HCT116 (cell line): ENCODE data around the gene THSD4.

Source experiments
- CEBPB ChIP-seq: IDR thresholded peaks from 2 replicates; pipeline ENCODE4 v1.6.1; 2012; ENCODE audit warnings: low read depth
- ELF1 ChIP-seq: IDR thresholded peaks from 2 replicates; pipeline ENCODE4 v1.6.1; 2012; ENCODE audit warnings: low read depth, borderline replicate concordance
- EZH2 ChIP-seq: fragments of 200-600 bp; sonication (generic); IDR thresholded peaks from 2 replicates; pipeline ENCODE4 v1.6.1; 2017; ENCODE audit warnings: antibody characterized with exemption, mixed run types
- EZH2phosphoT487 ChIP-seq: fragments of 200-600 bp; IDR thresholded peaks from 2 replicates; pipeline ENCODE4 v1.6.1; 2018; ENCODE audit warnings: antibody characterized with exemption, borderline replicate concordance
- JUND ChIP-seq: IDR thresholded peaks from 2 replicates; pipeline ENCODE4 v1.6.1; 2012
- POLR2A ChIP-seq: IDR thresholded peaks from 2 replicates; pipeline ENCODE4 v1.7.0; 2011; ENCODE audit warnings: borderline replicate concordance; ENCODE audit not compliant: insufficient read depth, insufficient read length; ENCODE audit errors: extremely low read depth
- POLR2AphosphoS5 ChIP-seq: IDR thresholded peaks from 2 replicates; pipeline ENCODE4 v1.6.1; 2011; ENCODE audit warnings: mild to moderate bottlenecking, low read depth, low read length, moderate library complexity
- RAD21 ChIP-seq: IDR thresholded peaks from 2 replicates; pipeline ENCODE4 v1.6.1; 2012; ENCODE audit warnings: low read depth, mild to moderate bottlenecking
- SIN3A ChIP-seq: IDR thresholded peaks from 2 replicates; pipeline ENCODE4 v1.6.1; 2012; ENCODE audit warnings: low read depth
- SP1 ChIP-seq: IDR thresholded peaks from 2 replicates; pipeline ENCODE4 v1.6.1; 2012; ENCODE audit warnings: low read depth
- TF ChIP-seq, protein P1 (sequence below), 3 experiments: fragments of 200-600 bp in 1 of 3; sonication (generic) in 1 of 3; IDR thresholded peaks in 2 of 3; conservative IDR thresholded peaks in 1 of 3; 2 replicates each; pipeline ENCODE4 v1.5.1; 2012 to 2017; ENCODE audit warnings: low read depth in 2 of 3, low read length in 2 of 3, antibody characterized with exemption in 1 of 3, borderline replicate concordance in 1 of 3, control low read depth in 1 of 3, mild to moderate bottlenecking in 1 of 3, mixed read lengths in 1 of 3, mixed run types in 1 of 3, moderate library complexity in 1 of 3; ENCODE audit not compliant: insufficient read depth in 1 of 3
- TF ChIP-seq, protein P2 (sequence below): IDR thresholded peaks from 2 replicates; pipeline ENCODE4 v1.6.1; 2012

DNA sequence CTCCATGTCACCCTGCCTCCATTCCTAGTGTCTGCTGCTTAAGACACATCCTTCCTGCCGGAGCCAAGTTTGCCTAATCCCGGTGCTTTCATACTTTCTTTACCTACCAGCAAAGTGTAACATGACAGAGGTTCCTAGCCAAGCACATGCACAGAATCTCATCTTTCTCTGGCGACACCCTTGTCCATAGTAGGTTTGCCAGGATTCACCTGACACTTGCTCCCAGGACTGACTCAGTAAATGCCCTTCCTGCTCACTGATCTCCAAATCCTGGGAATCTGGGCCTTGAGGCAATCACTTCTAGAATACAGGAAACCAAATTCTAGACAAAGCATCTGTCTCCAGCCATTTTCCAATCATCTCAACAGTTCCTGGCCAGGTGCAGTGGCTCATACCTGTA, 684.9 kb downstream of the THSD4 start:
- TF ChIP-seq EZH2 = no peak
- TF ChIP-seq, protein P1, sequence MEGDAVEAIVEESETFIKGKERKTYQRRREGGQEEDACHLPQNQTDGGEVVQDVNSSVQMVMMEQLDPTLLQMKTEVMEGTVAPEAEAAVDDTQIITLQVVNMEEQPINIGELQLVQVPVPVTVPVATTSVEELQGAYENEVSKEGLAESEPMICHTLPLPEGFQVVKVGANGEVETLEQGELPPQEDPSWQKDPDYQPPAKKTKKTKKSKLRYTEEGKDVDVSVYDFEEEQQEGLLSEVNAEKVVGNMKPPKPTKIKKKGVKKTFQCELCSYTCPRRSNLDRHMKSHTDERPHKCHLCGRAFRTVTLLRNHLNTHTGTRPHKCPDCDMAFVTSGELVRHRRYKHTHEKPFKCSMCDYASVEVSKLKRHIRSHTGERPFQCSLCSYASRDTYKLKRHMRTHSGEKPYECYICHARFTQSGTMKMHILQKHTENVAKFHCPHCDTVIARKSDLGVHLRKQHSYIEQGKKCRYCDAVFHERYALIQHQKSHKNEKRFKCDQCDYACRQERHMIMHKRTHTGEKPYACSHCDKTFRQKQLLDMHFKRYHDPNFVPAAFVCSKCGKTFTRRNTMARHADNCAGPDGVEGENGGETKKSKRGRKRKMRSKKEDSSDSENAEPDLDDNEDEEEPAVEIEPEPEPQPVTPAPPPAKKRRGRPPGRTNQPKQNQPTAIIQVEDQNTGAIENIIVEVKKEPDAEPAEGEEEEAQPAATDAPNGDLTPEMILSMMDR (IDR thresholded peaks at IDR 0.05 in 2 of 3, conservative IDR thresholded peaks at IDR 0.05 in 1 of 3; ENCODE audit: borderline replicate concordance in 1 of 3, insufficient read depth in 1 of 3, low read depth in 2 of 3, low read length in 2 of 3) = no peak
- TF ChIP-seq JUND = no peak
- no peak for TF ChIP-seq EZH2phosphoT487
- TF ChIP-seq SIN3A = no peak
- TF ChIP-seq POLR2AphosphoS5 = no peak
- no peak for TF ChIP-seq CEBPB
- no peak for TF ChIP-seq ELF1
- TF ChIP-seq POLR2A = no peak
- TF ChIP-seq, protein P2, sequence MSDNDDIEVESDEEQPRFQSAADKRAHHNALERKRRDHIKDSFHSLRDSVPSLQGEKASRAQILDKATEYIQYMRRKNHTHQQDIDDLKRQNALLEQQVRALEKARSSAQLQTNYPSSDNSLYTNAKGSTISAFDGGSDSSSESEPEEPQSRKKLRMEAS = no peak
- no peak for TF ChIP-seq SP1
- TF ChIP-seq RAD21 = no peak
